Endothelial cell of umbilical vein (primary cell): Measurements from ENCODE around the gene LMCD1. TPM values are rescaled to one million over a fixed set of nuclear protein-coding genes. Genes with fewer than 3 reads are reported as not detected.

Experiments
- BruUV-seq: library from RNA; stranded (reverse); fragments of 400-500 nt; replicated peaks from 2 replicates; lab custom pipeline; 2021; lab: Mats Ljungman, UMichigan
- CTCF ChIA-PET: fragments of 300-600, 350-600 bp; sonication (Branson Sonifier 250); formaldehyde crosslinking; loops from one replicate; lab custom pipeline; 2021; ENCODE audit warnings: antibody characterized with exemption, inconsistent platforms; lab: Charles Lee
- POLR2A ChIA-PET: fragments of 300-600, 350-600 bp; sonication (Branson Sonifier 250); formaldehyde crosslinking; loops from one replicate; lab custom pipeline; 2021; ENCODE audit warnings: antibody characterized with exemption, inconsistent platforms; lab: Charles Lee
- DNase-seq: peaks from one replicate; pipeline ENCODE4 v3.0.0-alpha.2; 2011; ENCODE audit warnings: low read depth, low spot score
- FAIRE-seq: peaks from 2 replicates; lab custom pipeline; 2011; peaks lifted over from hg19 to GRCh38; lab: Jason Lieb, UNC
- H2AFZ ChIP-seq: 2 replicates; pipeline ENCODE4 v1.6.0; 2012; ENCODE audit warnings: low read depth, low read length, control low read depth, inconsistent platforms
- H3K27ac ChIP-seq: 2 replicates; pipeline ENCODE4 v1.5.1; 2011; ENCODE audit warnings: low read depth, mild to moderate bottlenecking, control low read depth, low read length, moderate library complexity; ENCODE audit not compliant: insufficient read depth
- H3K27me3 ChIP-seq, 2 experiments: 2 replicates each; pipeline versions ENCODE4 v1.6.0 to v1.6.1; 2011; ENCODE audit warnings: low read length in 2 of 2, mixed read lengths in 1 of 2; ENCODE audit not compliant: control insufficient read depth in 2 of 2, insufficient read depth in 2 of 2
- H3K36me3 ChIP-seq, 2 experiments: 2 replicates in 1 of 2; 3 replicates in 1 of 2; pipeline ENCODE4 v1.5.1; 2011; ENCODE audit warnings: low read length in 2 of 2, mild to moderate bottlenecking in 1 of 2, moderate library complexity in 1 of 2; ENCODE audit not compliant: control insufficient read depth in 2 of 2, insufficient read depth in 2 of 2; ENCODE audit errors: extremely low read depth in 1 of 2
- H3K4me1 ChIP-seq: 3 replicates; pipeline ENCODE4 v1.5.1; 2011; ENCODE audit warnings: mild to moderate bottlenecking, low read length; ENCODE audit not compliant: control insufficient read depth, insufficient read depth; ENCODE audit errors: extremely low read depth
- H3K4me2 ChIP-seq: 2 replicates; pipeline ENCODE4 v1.6.1; 2011; ENCODE audit warnings: low read length, control low read depth, mixed read lengths; ENCODE audit not compliant: insufficient read depth
- H3K4me3 ChIP-seq, 3 experiments: fragments of 200-600 bp in 1 of 3; sonication (generic), shearing (Covaris generic) in 1 of 3; replicated peaks in 1 of 3; 2 replicates each; pipeline ENCODE4 v1.5.1; 2011 to 2016; ENCODE audit warnings: control low read depth in 3 of 3, low read length in 3 of 3, mild to moderate bottlenecking in 2 of 3, inconsistent platforms in 1 of 3, low read depth in 1 of 3, moderate library complexity in 1 of 3; ENCODE audit not compliant: insufficient read depth in 1 of 3
- H3K79me2 ChIP-seq: 2 replicates; pipeline ENCODE4 v1.6.0; 2012; ENCODE audit warnings: low read length, inconsistent platforms; ENCODE audit not compliant: control insufficient read depth, insufficient read depth
- H3K9ac ChIP-seq: replicated peaks from 2 replicates; pipeline ENCODE3; 2011; ENCODE audit warnings: low read length, control low read depth; ENCODE audit not compliant: insufficient read depth; ENCODE audit errors: extremely low read depth
- H3K9me1 ChIP-seq: replicated peaks from 3 replicates; pipeline ENCODE4 v1.6.0; 2011; ENCODE audit warnings: mild to moderate bottlenecking, low read length; ENCODE audit not compliant: control insufficient read depth, insufficient read depth; ENCODE audit errors: extremely low read depth
- H3K9me3 ChIP-seq: replicated peaks from 2 replicates; pipeline ENCODE4 v1.5.1; 2012; ENCODE audit warnings: low read length, inconsistent platforms; ENCODE audit not compliant: control insufficient read depth, insufficient read depth
- H4K20me1 ChIP-seq: replicated peaks from 2 replicates; pipeline ENCODE3; 2011; ENCODE audit warnings: mild to moderate bottlenecking, low read length; ENCODE audit not compliant: control insufficient read depth, insufficient read depth; ENCODE audit errors: extremely low read depth
- CTCF ChIP-seq, 2 donors: IDR thresholded peaks; 1 replicate in 1 of 2; 2 replicates in 1 of 2; pipeline ENCODE4 v1.5.1; 2011; ENCODE audit warnings: low read length in 2 of 2, mild to moderate bottlenecking in 2 of 2, moderate library complexity in 2 of 2, control low read depth in 1 of 2, inconsistent platforms in 1 of 2, low read depth in 1 of 2; ENCODE audit not compliant: insufficient read depth in 1 of 2; ENCODE audit errors: extremely low read depth in 1 of 2
- EZH2 ChIP-seq: IDR thresholded peaks from 2 replicates; pipeline ENCODE4 v1.6.1; 2012; ENCODE audit warnings: borderline replicate concordance, low read depth, mild to moderate bottlenecking, moderate library complexity, low read length, inconsistent platforms; ENCODE audit not compliant: severe bottlenecking
- FOS ChIP-seq: IDR thresholded peaks from 2 replicates; pipeline ENCODE4 v1.6.1; 2011; ENCODE audit warnings: mild to moderate bottlenecking, low read length, moderate library complexity, borderline replicate concordance; ENCODE audit not compliant: insufficient read depth
- GATA2 ChIP-seq: IDR thresholded peaks from 2 replicates; pipeline ENCODE4 v1.7.0; 2011; ENCODE audit warnings: low read depth, mild to moderate bottlenecking, moderate library complexity, mixed read lengths, low read length; ENCODE audit not compliant: insufficient read length, insufficient read depth
- JUN ChIP-seq: IDR thresholded peaks from 2 replicates; pipeline ENCODE4 v1.6.1; 2011; ENCODE audit warnings: borderline replicate concordance, low read depth; ENCODE audit not compliant: insufficient read length, insufficient read depth
- MAX ChIP-seq: IDR thresholded peaks from 2 replicates; pipeline ENCODE4 v1.6.1; 2011; ENCODE audit not compliant: insufficient read depth, insufficient read length
- dilution Hi-C: fragments of 300-500 bp; cut with MboI; formaldehyde crosslinking; loops from one replicate; pipeline ENCODE4 v1.15.0; 2019; ENCODE audit warnings: low sequenced_read_pairs; ENCODE audit not compliant: extremely low pct_ligation_motif_present
- intact Hi-C: fragments of 100-400 bp; cut with micrococcal nuclease; formaldehyde crosslinking; loops from one replicate; pipeline ENCODE4 v1.10.0; 2022
- polyA plus RNA-seq, 4 experiments: library from polyadenylated mRNA; depleted of rRNA in 3 of 4; stranded (reverse) in 3 of 4; unstranded in 1 of 4; fragments of >200 nt; gene quantifications; 2 replicates each; pipeline versions ENCODE4 v1.2.1 to v1.2.3, GENCODE V29; 2011 to 2012; ENCODE audit warnings: missing spikeins in 1 of 4
- total RNA-seq: library from RNA; stranded (reverse); gene quantifications from 2 replicates; pipeline ENCODE4 v1.2.3, GENCODE V29; 2021

LMCD1 gene
- total and polyA plus RNA-seq, 2 donors (not counting 3 experiments of a cell fraction or from before 2014, with no cell fraction given), result 7.6 to 14.5 TPM

GRCh38 chr3:8575364-8576104, 73.9 kb downstream of the LMCD1 start:
- no peaks in the 10 kb centered on the region for H3K9me1 ChIP-seq
- ChIA-PET POLR2A (no interaction called here), CTCF (interaction anchor here (1.0 kb wide), 1 partner anchor 134 kb away, joined by 3 read pairs; no protein-coding TSS in a partner anchor)
- DNase-seq, result peak; percentile 29
- H3K9ac ChIP-seq, result no peak overlapping the region
- FAIRE-seq, result peak; percentile 15
- H3K79me2 ChIP-seq, result no peaks in the 10 kb centered on the region
- no peak overlapping the region for H3K4me2 ChIP-seq
- no peaks in the 10 kb centered on the region for H4K20me1 ChIP-seq
- H3K9me3 ChIP-seq, result no peaks in the 10 kb centered on the region
- no peaks in the 10 kb centered on the region for H3K27me3 ChIP-seq
- H3K4me3 ChIP-seq, result no peak overlapping the region
- no TSS peak for BruUV-seq
- no peaks in the 10 kb centered on the region for H3K36me3 ChIP-seq
- no peak overlapping the region for H3K27ac ChIP-seq
- intact Hi-C loops (no loop called here), dilution Hi-C loops (no loop called here)
- peaks cover 14% of the 10 kb centered on the region for H3K4me1 ChIP-seq
- no peak overlapping the region for H2AFZ ChIP-seq
- no peak for TF ChIP-seq CTCF (IDR thresholded peaks at IDR 0.05; ENCODE audit: extremely low read depth in 1 of 2, insufficient read depth in 1 of 2, low read depth in 1 of 2, low read length in 2 of 2)
- TF ChIP-seq FOS, result peak; percentile 57
- no peak for TF ChIP-seq EZH2
- peak; percentile 14 for TF ChIP-seq JUN
- peak; percentile 14 for TF ChIP-seq GATA2
- no peak for TF ChIP-seq MAX
